Frontal cortex (tissue), 4 donors: ENCODE results near the gene GIMAP4. TPM values are rescaled to one million over a fixed set of nuclear protein-coding genes. Genes with fewer than 3 reads are reported as not detected.
"Not testable (repeated sequence)": the region's sequence is repeated elsewhere in the genome, so short reads cannot be mapped to it uniquely, and the experiment has no call there.

Experiments
- DNase-seq, 2 donors: peaks; one replicate each; pipeline ENCODE4 v3.0.0; 2012; ENCODE audit warnings: low spot score in 2 of 2
- FAIRE-seq: peaks from 2 replicates; lab custom pipeline; 2012; peaks lifted over from hg19 to GRCh38; lab: Jason Lieb, UNC
- total RNA-seq: library from RNA; depleted of rRNA; stranded (reverse); fragments of >200 nt; gene quantifications from one replicate; pipeline ENCODE4 v1.2.3, GENCODE V29; 2014
- donor health status: control.
- donor health status: control.
- donor health status: control.

GIMAP4 gene
- 9.0 TPM for total RNA-seq

DNA sequence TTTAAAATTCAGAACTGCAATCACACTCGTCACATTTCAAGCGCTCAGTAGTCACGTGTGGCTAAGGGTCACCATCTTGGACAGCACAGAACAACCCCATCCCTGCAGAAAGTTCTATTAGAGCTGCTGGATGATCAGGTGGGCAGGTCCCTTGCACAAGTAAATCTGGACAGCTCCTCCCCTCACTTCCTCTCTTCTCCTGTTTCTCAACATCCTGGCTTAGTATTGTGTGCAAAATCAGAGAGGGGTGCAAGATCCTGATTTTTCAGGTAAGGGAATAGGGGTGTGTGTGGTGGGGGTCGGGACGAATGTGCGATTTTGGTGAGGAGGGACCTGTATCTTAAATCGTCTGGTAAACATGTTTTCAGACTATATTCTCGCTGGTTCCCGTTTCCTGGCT is at the start of gene GIMAP4:
Gene GIMAP4 (plus strand): TSS at position 222 of the 400 bp plus-strand sequence. CDS start 2,512 bp downstream, outside the sequence.
- FAIRE-seq = no peak
- no peak for DNase-seq

- peak; percentile 10 for FAIRE-seq
- DNase-seq = no peak
These were observed 47.9 kb upstream of the GIMAP4 start for GRCh38 chr7:150519310-150519709.

- FAIRE-seq = no peak
- no peak for DNase-seq
These were observed 47.0 kb upstream of the GIMAP4 start for GRCh38 chr7:150520145-150520544.

GRCh38 chr7:150522931-150523330 is 44.3 kb upstream of the GIMAP4 start:
- not testable (repeated sequence) for DNase-seq, FAIRE-seq

- no peak for FAIRE-seq
These were observed 43.2 kb upstream of the GIMAP4 start for GRCh38 chr7:150524018-150524417.

DNA sequence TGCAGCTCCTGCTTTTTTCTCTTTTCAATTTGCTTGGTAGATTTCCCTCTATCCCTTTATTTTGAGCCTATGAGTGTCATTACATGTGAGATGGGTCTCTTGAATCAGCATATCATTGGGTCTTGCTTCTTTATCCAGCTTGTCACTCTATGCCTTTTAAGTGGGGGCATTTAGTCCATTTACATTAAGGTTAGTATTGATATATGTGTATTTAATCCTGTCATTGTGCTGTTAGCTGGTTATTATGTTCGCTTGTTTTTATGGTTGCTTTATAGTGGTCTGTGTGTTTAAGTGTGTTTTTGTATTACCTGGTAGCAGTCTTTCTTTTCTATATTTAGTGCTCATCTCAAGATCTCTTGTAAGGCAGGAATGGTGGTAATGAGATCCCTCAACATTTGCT is 35.5 kb upstream of the GIMAP4 start:
- FAIRE-seq = no peak
- DNase-seq = no peak

More at GRCh38 chr7:150524018-150524417, 43.2 kb upstream of the GIMAP4 start:
- no peak for DNase-seq

DNA sequence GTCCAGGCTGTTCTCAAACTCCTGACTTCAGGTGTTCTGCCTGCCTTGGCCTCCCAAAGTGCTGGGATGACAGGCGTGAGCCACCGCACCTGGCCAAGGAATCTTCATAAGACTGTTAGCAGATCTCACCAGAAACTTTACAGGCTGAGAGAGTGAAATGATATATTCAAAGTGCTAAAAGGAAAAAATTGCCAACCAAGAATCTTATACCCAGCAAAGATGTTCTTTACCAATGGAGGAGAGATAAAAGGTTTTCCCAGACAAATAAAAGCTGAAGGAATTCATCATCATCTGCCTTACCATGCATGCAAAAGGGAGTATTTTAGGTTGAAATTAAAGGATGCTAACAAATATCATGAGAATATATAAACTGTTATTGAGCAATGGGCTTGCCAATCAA is 28.9 kb upstream of the GIMAP4 start:
- FAIRE-seq (no peak), DNase-seq (no peak)

DNA sequence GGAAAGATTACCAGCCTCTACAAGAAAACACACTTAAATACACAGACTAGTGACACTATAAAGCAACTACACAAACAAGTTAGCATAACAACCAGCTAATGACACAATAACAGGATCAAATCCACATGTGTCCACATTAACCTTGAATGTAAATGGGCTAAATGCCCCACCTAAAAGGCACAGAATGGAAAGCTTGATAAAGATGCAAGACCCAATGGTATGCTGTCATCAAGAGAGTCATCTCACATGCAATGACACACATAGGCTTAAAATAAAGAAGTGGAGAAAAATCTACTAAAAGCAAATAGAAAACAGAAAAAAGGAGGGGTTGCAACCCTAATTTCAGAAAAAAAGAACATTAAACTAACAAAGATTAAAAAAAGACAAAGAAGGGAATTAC is 14.0 kb upstream of the GIMAP4 start:
- FAIRE-seq = no peak
- no peak for DNase-seq

DNA sequence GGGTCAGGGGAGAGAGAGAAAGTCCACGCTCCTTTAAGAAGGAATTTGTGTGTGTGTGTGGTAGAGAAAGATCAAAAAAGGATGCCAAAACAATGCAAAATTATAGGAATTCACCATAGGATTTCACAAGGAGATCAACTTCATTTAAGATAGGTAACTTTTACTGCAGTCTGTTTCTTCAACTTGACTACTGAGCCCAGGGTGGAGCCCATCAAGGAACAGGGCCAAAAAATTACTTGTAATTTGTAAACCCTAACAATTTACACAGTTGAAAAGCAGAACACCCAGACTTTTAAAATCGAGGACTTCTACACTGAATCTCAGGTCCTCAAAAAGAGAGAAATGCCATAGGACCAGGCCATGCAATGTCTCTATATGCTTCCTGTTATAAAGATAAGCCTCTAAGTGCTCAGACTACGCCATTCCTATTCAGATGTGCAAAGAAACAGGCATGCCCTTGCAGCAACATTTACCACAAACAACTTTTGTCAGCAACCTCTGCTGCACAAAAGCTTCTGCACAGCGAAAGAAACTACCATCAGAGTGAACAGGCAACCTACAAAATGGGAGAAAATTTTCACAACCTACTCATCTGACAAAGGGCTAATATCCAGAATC is 10.6 kb upstream of the GIMAP4 start:
- no peak for FAIRE-seq

DNA sequence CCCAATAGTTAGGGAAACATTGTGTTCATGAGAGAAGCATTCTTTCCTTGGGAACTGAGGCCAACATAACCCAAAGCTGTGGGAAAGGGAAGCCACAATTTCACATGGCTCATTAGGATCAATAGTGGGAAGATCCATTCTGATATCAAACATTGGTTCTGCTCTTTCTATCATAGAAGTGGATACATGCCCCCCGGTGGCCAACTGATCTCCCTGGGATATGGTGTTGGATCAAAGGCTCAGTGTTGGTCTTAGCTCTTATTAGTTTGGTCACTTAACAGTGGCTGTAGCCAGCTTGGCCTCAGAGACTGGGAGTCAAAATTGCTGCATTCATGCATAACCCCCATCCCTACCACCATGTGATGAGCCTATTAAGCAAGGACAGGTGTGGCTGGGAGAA is 6.7 kb upstream of the GIMAP4 start:
- DNase-seq (no peak), FAIRE-seq (no peak)

More for the DNA sequence above, 10.6 kb upstream of the GIMAP4 start:
- DNase-seq = no peak

- FAIRE-seq = no peak
- no peak for DNase-seq
These were observed 4.3 kb upstream of the GIMAP4 start for GRCh38 chr7:150562919-150563318.

GRCh38 chr7:150564006-150564405 is 3.2 kb upstream of the GIMAP4 start:
- no peak for DNase-seq
- no peak for FAIRE-seq

GRCh38 chr7:150564566-150564965 is 2.6 kb upstream of the GIMAP4 start:
- FAIRE-seq = no peak
- DNase-seq = no peak

DNA sequence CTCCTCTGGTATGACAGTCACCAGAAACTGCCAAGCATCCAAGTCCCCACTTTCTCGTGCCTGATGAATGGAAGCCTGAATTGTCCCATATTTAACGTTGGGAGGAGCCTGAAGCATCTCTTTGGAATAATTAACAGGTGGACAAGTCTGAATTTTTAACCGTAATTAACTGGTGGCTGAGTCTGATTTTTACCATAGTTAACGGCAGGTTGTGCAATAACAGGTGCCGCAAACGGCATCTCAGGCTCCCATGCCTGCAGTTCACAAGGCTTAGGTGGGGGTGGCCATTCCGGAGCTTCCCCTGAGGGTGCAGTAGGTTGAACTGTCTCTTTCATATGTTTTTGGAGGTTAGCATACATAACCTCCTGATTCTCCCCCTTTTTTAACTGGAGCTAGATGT is 2.0 kb upstream of the GIMAP4 start:
- FAIRE-seq = no peak
- no peak for DNase-seq

DNA sequence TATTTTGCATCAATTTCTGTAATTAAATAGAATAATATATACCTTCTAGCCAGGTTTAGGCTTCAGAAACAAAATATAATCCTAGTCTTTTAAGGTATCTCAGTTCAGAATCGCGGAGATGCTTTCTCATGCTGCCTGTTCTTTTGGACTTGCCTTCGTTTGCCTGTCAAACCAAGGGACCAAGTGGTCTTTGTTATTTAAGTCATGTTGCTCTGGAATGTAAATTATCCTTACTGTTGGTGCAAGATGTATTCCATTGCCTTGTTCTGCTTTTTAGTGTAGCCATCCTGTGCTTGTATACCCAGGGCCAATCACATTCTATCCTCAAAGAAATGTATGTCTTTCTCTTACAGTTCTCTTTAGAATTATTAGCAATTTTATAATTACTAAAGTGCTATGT is 1.1 kb upstream of the GIMAP4 start:
- FAIRE-seq (no peak), DNase-seq (no peak)

GRCh38 chr7:150566572-150566971 is 618 bp upstream of the GIMAP4 start:
- FAIRE-seq = no peak
- DNase-seq = no peak

GRCh38 chr7:150567871-150568301 is 696 bp downstream of the GIMAP4 start:
- DNase-seq = no peak
- no peak for FAIRE-seq

- FAIRE-seq (no peak), DNase-seq (no peak)
These were observed 1.5 kb downstream of the GIMAP4 start for GRCh38 chr7:150568714-150569113.

DNA sequence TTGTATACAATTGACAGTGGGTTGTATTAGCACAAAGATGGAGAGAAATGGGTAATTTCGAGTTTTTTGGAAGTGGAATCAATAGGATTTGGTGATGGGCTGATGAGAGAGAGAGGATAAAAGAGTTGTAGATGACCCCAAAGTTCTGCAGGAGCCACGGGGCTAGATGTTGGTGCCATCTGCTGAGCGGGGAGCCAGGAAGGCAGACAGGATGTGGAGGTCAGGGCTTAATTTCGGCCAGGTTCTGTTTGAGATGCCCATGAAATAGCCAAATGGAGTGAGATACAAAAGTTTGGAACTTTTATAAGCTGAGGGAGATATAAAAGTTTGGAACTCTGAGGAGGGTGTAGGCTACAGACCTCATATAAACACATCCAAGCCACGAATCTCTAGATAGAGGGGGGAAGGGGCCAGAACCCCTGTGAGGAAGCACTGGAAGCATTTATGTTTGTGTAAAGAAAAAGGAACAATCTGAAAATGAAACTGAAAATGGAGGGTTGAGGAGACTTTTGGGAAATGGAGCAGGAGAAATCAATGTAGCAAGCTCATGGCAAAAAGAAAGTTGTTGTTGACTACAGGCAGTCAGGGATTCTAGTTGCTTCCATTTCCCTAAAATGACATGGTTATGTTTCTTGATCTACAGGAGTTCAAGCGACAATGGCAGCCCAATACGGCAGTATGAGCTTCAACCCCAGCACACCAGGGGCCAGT is 2.2 kb downstream of the GIMAP4 start:
- DNase-seq (no peak), FAIRE-seq (no peak)

DNA sequence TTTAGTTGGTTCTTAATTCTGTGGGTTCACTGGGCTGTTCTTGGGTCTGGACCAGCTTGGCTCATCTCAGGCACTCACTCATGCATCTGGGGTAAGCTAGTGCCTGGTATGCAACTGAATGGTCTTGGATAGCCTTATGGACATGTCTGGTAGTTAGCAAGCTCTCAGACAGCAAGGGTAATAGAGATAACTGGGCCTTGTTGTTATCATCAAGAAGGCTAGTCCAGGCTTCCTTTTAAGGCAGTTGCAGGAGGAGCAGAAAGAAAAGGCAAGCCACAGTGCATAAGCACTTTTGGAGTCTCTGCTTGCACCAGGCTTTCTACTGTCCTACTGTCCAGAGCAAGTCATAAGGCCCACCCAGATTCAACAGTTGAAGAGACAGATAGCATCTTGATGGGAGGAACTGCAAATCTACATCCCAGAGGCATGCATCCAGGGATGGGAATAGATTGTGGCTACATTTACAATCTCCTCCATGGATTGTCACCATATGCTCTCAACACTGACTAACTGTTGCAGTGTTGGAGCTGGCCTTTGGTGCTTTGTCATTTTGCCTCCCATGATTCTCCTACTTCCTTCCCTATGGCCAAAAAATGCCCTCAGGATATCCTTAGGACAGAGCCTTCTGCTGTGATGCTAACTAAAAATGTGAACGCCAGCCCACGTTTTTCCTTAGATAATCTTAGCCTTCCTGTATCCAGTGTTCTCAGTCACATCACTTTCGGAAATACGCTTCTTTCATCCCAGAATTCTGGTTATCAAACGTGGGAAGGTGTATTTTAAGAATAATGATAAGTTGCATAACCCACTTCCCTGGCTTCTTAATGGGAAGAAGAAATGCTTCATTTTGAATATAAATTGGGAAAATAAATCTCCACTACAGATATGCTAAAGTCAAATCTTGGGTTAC is 3.6 kb downstream of the GIMAP4 start:
- no peak for FAIRE-seq
- no peak for DNase-seq

GRCh38 chr7:150572496-150572895 is 5.3 kb downstream of the GIMAP4 start:
- DNase-seq (no peak), FAIRE-seq (no peak)
